Measurements from ENCODE around the gene PIP4K2A.

PIP4K2A gene

GRCh38 chr10:22662733-22663330 is 51.5 kb downstream of the PIP4K2A start:
- DNase-seq: no peak

- no peak for DNase-seq
These were observed 54.5 kb downstream of the PIP4K2A start for GRCh38 chr10:22659866-22660265.

GRCh38 chr10:22658745-22659410 is 55.5 kb downstream of the PIP4K2A start:
- no peak for DNase-seq

GRCh38 chr10:22657566-22658225 is 56.7 kb downstream of the PIP4K2A start:
- no peak for DNase-seq

GRCh38 chr10:22657024-22657423 is 57.4 kb downstream of the PIP4K2A start:
- no peak for DNase-seq

- no peak for DNase-seq
These were observed 58.3 kb downstream of the PIP4K2A start for GRCh38 chr10:22656036-22656435.

GRCh38 chr10:22655312-22655981 is 58.9 kb downstream of the PIP4K2A start:
- DNase-seq: no peak

GRCh38 chr10:22652988-22653481 is 61.3 kb downstream of the PIP4K2A start:
- no peak for DNase-seq

- DNase-seq: no peak
These were observed 63.0 kb downstream of the PIP4K2A start for GRCh38 chr10:22651276-22651980.

- DNase-seq: no peak
These were observed 64.4 kb downstream of the PIP4K2A start for GRCh38 chr10:22649994-22650393.

GRCh38 chr10:22649390-22649841 is 65.0 kb downstream of the PIP4K2A start:
- no peak for DNase-seq

- DNase-seq: peak; percentile 54
These were observed 65.8 kb downstream of the PIP4K2A start for GRCh38 chr10:22648547-22648961.

GRCh38 chr10:22647244-22647643 is 67.1 kb downstream of the PIP4K2A start:
- DNase-seq: no peak

GRCh38 chr10:22646388-22646853 is 68.0 kb downstream of the PIP4K2A start:
- peak; percentile 70 for DNase-seq

- DNase-seq: peak; percentile 46
These were observed 70.2 kb downstream of the PIP4K2A start for GRCh38 chr10:22644222-22644621.

GRCh38 chr10:22643775-22644174 is 70.6 kb downstream of the PIP4K2A start:
- DNase-seq: peak; percentile 81

GRCh38 chr10:22643116-22643515 is 71.3 kb downstream of the PIP4K2A start:
- DNase-seq: no peak

- no peak for DNase-seq
These were observed 72.6 kb downstream of the PIP4K2A start for GRCh38 chr10:22641743-22642142.

- DNase-seq: no peak
These were observed 74.0 kb downstream of the PIP4K2A start for GRCh38 chr10:22640359-22640758.

- DNase-seq: no peak
These were observed 75.5 kb downstream of the PIP4K2A start for GRCh38 chr10:22638863-22639262.

GRCh38 chr10:22637491-22637890 is 76.9 kb downstream of the PIP4K2A start:
- no peak for DNase-seq

- no peak for DNase-seq
These were observed 78.7 kb downstream of the PIP4K2A start for GRCh38 chr10:22635650-22636049.

Data from hematopoietic multipotent progenitor cell treated with erythropoietin and hydrocortisone succinate and interleukin-3 and kit ligand, for 4 days (in vitro differentiated cells).